GM18951 (cell line): ENCODE measurements around the gene CPLX1.

Source experiments
- POLR2A ChIP-seq: IDR thresholded peaks from 4 replicates; pipeline ENCODE4 v1.6.1; 2011; ENCODE audit warnings: mild to moderate bottlenecking; ENCODE audit not compliant: insufficient read length, insufficient read depth; ENCODE audit errors: extremely low read depth
- in situ Hi-C: fragments of 300-500 bp; cut with MboI; formaldehyde crosslinking; loops from one replicate; pipeline ENCODE4 v1.12.0; 2022; ENCODE audit warnings: low sequenced_read_pairs, mixed read lengths, inconsistent platforms; ENCODE audit not compliant: unreplicated experiment

Gene CPLX1

GRCh38 chr4:864456-865120, 38.7 kb upstream of the CPLX1 start:
- in situ Hi-C loops = no loop called here
- no peak for TF ChIP-seq POLR2A

DNA sequence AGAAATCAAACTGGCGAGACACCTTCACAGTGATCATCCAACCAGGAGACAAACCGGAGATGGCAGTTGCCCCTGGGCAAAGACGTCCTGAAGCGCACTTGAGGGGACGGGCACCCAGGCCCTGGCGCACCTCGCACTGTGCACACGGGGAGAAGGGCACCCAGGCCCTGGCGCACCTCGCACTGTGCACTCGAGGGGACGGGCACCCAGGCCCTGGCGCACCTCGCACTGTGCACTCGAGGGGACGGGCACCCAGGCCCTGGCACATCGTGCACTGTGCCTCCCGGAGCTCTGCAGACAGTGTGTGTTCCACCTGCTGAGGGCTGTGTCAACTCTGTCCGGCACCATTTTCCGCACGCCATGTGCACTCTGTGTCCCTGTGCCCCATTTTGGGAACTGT, 34.6 kb upstream of the CPLX1 start:
- no peak for TF ChIP-seq POLR2A
- in situ Hi-C loops = no loop called here

DNA sequence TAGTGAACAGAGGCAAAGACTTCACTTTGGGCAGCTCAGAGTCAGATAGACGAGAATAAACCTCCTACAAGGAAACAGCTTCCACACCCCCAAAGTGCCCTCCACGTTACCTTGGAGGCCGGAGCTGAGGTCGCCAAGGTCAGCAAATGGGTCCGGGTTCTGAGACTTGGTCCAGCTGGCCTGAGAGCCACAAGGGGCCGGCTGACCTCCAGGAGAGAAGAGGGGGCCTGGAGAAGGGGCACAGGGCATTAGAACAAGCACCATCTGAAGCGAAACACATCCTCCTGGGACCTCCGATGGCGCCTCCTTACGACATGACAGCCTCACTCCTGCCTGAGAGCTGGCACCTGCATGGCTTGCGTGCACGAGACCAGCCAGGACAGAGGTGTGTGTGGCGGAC, 33.6 kb upstream of the CPLX1 start:
- in situ Hi-C loops = no loop called here

DNA sequence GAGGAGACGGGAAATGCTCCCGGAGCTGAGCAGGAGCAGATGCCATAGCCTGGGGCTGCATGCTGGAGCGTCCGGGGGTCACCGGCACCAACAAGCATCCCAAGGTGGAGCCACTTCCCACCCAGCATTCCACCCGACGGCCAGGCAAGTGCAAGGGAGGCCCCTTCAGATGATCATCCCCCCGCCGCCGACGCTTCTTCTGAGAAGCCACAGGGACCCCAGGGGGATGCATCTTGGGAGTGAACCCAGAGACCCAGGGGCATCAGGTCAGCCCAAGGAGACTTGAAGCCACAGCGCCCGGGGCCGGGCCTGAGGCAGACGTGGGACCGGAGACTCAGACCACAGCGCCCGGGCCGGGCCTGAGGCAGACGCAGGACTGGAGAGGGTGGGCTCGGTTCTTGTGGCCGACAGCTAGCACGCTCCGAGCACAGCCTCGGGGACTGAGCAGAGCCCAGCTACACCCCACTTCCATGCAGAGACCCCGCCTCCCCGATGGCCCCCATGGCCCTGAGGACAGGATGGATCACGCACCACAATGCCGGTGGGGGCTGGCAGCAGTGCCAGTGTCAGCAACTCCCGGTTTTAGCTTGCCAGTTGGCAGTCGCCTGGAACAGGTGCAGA, 33.0 kb upstream of the CPLX1 start:
- in situ Hi-C loops = no loop called here
- TF ChIP-seq POLR2A = no peak

More for the DNA sequence above, 33.6 kb upstream of the CPLX1 start:
- TF ChIP-seq POLR2A = no peak

DNA sequence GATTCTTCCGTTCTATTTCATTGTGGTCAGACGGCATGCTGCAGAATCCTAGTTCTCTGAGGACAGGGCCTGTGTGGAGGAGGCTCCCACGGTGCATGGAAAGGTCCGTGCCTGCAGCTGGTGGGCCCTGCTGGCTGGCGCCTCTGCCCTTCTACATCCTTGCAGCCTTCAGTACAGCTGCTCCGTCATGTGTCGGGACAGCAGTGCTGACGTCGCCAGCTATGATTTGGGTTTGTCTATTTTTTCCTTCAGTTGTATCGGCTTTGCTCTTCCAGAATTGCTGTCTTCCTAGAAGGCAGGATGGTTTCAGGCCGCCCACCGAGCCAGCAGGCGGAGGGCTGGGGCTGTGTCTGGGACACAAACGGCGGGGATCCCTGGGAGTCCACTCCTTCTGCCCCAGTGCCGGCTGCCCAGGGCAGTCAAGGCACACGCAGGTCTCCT, 32.1 kb upstream of the CPLX1 start:
- no peak for TF ChIP-seq POLR2A

GRCh38 chr4:857461-857860, 31.5 kb upstream of the CPLX1 start:
- in situ Hi-C loops = no loop called here
- TF ChIP-seq POLR2A = no peak

More for the DNA sequence above, 32.1 kb upstream of the CPLX1 start:
- in situ Hi-C loops = no loop called here

DNA sequence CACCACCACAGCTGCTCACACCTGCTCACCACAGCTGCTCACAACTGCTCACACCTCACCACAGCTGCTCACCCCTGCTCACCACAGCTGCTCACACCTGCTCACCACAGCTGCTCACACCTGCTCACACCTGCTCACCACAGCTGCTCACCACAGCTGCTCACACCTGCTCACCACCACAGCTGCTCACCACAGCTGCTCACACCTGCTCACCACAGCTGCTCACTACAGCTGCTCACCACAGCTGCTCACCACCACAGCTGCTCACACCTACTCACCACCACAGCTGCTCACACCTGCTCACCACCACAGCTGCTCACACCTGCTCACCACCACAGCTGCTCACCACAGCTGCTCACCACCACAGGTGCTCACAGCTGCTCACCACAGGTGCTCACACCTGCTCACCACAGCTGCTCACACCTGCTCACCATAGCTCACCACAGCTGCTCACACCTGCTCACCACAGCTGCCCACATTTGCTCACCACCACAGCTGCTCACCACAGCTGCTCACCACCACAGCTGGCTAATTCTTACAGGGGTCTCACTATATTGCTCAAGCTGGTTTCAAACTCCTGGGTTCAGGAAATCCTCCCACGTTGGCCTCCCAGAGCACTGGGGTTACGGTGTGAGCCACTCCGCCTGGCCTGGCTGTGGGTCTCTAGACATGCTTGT, 30.4 kb upstream of the CPLX1 start:
- in situ Hi-C loops = no loop called here
- TF ChIP-seq POLR2A = no peak

DNA sequence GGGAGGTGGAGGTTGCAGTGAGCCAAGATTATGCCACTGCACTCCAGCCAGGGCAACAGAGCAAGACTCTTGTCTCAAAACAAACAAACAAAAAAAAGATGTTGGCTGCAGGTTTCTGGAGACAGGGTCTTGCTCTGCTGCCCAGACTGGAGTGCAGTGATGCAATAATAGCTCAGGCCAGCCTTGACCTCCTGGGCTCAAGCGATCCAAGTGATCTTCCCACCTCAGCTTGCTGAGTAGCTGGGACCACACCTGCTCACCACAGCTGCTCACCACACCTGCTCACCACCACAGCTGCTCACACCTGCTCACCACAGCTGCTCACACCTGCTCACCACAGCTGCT, 29.9 kb upstream of the CPLX1 start:
- no peak for TF ChIP-seq POLR2A
- in situ Hi-C loops = no loop called here

GRCh38 chr4:854356-854755, 28.4 kb upstream of the CPLX1 start:
- in situ Hi-C loops = no loop called here
- TF ChIP-seq POLR2A = no peak

- no peak for TF ChIP-seq POLR2A
- in situ Hi-C loops = no loop called here
Observed at GRCh38 chr4:853416-853781, 27.5 kb upstream of the CPLX1 start.

GRCh38 chr4:851701-852430, 25.9 kb upstream of the CPLX1 start:
- in situ Hi-C loops = no loop called here
- no peak for TF ChIP-seq POLR2A

GRCh38 chr4:850323-850945, 24.5 kb upstream of the CPLX1 start:
- in situ Hi-C loops = no loop called here
- TF ChIP-seq POLR2A = no peak
